ENCODE results near the gene NACAD.

- TF ChIP-seq CTCF (IDR thresholded peaks at IDR 0.05) (no peak), POLR2A (IDR thresholded peaks at IDR 0.05) (no peak)
Measured at GRCh38 chr7:45100761-45101480, 12.2 kb upstream of the NACAD start.

Data from right lobe of liver (tissue), 4 donors.